GM12878 (cell line): ENCODE data around the gene CCDC88C. TPM values are rescaled to one million over a fixed set of nuclear protein-coding genes. Genes with fewer than 3 reads are reported as not detected.

Experiments
- ATAC-seq: fragments of 200-7000 bp; cut with Tn5 transposase; 3 replicates; pipeline ENCODE4 v1.9.1; 2020; ENCODE audit warnings: mild to moderate bottlenecking, moderate library complexity
- BruUV-seq: library from RNA; stranded (reverse); fragments of 400-500 nt; replicated peaks from 2 replicates; lab custom pipeline; 2021; lab: Mats Ljungman, UMichigan
- CTCF ChIA-PET: fragments of 300-600 bp; sonication (Branson Sonifier 250); formaldehyde crosslinking; extraction: SDS; loops from one replicate; lab custom pipeline; 2021; ENCODE audit warnings: inconsistent platforms; lab: Yijun Ruan, JAX
- POLR2A ChIA-PET: fragments of 350-600 bp; formaldehyde crosslinking; extraction: SDS; loops from one replicate; lab custom pipeline; 2021; ENCODE audit warnings: inconsistent platforms; lab: Charles Lee
- RAD21 ChIA-PET: fragments of 300-600 bp; sonication (Branson Sonifier 250); formaldehyde crosslinking; loops from one replicate; lab custom pipeline; 2023; ENCODE audit warnings: antibody characterized with exemption; ENCODE audit not compliant: unreplicated experiment; lab: Charles Lee
- SMC1A ChIA-PET: fragments of 300-600 bp; sonication (Branson Sonifier 250); formaldehyde crosslinking; loops from one replicate; lab custom pipeline; 2023; ENCODE audit not compliant: unreplicated experiment, uncharacterized antibody; lab: Charles Lee
- DNase-seq: peaks from one replicate; pipeline ENCODE4 v3.0.0-alpha.2; 2011; ENCODE audit warnings: low read depth, low spot score
- FAIRE-seq: peaks from 3 replicates; lab custom pipeline; 2011; peaks lifted over from hg19 to GRCh38; lab: Jason Lieb, UNC
- H2AFZ ChIP-seq: 2 replicates; pipeline ENCODE4 v1.6.0; 2011; ENCODE audit warnings: low read depth, low read length, control low read depth; ENCODE audit not compliant: control insufficient read depth
- H3K27ac ChIP-seq: 2 replicates; pipeline ENCODE4 v1.5.1; 2011; ENCODE audit warnings: control low read depth; ENCODE audit not compliant: control insufficient read depth, insufficient read depth
- H3K27me3 ChIP-seq, 2 experiments: replicated peaks in 1 of 2; 2 replicates each; pipeline versions ENCODE4 v1.6.0 to v1.6.1; 2011; ENCODE audit warnings: low read length in 1 of 2; ENCODE audit not compliant: control insufficient read depth in 2 of 2, insufficient read depth in 2 of 2
- H3K36me3 ChIP-seq, 2 experiments: 2 replicates each; pipeline ENCODE4 v1.5.1; 2011; ENCODE audit warnings: low read length in 1 of 2; ENCODE audit not compliant: control insufficient read depth in 2 of 2, insufficient read depth in 2 of 2
- H3K4me1 ChIP-seq: 2 replicates; pipeline ENCODE4 v1.6.1; 2011; ENCODE audit warnings: mild to moderate bottlenecking, low read length, moderate library complexity, mixed read lengths; ENCODE audit not compliant: control insufficient read depth, insufficient read depth
- H3K4me2 ChIP-seq: 2 replicates; pipeline ENCODE4 v1.6.0; 2011; ENCODE audit warnings: control low read depth; ENCODE audit not compliant: control insufficient read depth, insufficient read depth
- H3K4me3 ChIP-seq: fragments of 200-600 bp; sonication (generic); 2 replicates; pipeline ENCODE4 v1.5.1; 2016
- H3K79me2 ChIP-seq: 2 replicates; pipeline ENCODE4 v1.6.0; 2011; ENCODE audit warnings: low read length; ENCODE audit not compliant: control insufficient read depth, insufficient read depth
- H3K9ac ChIP-seq: 2 replicates; pipeline ENCODE4 v1.8.0; 2011; ENCODE audit warnings: low read length, control low read depth, mixed read lengths; ENCODE audit not compliant: control insufficient read depth, insufficient read depth
- H3K9me3 ChIP-seq: replicated peaks from 3 replicates; pipeline ENCODE4 v1.5.1; 2011; ENCODE audit warnings: mild to moderate bottlenecking, low read length; ENCODE audit not compliant: control insufficient read depth, insufficient read depth
- H4K20me1 ChIP-seq: 2 replicates; pipeline ENCODE4 v1.6.0; 2011; ENCODE audit not compliant: control insufficient read depth, insufficient read depth
- EGR1 ChIP-seq, 2 experiments: IDR thresholded peaks; 1 replicate in 1 of 2; 2 replicates in 1 of 2; pipeline ENCODE4 v1.6.1; 2011 to 2012; ENCODE audit warnings: low read depth in 2 of 2, low read length in 2 of 2, borderline replicate concordance in 1 of 2, mild to moderate bottlenecking in 1 of 2, moderate library complexity in 1 of 2
- LARP7 ChIP-seq: fragments of 450-650 bp; IDR thresholded peaks from 2 replicates; pipeline ENCODE4 v1.6.1; 2017; ENCODE audit warnings: mild to moderate bottlenecking
- NR2C1 ChIP-seq: fragments of 450-650 bp; IDR thresholded peaks from 2 replicates; pipeline ENCODE4 v1.6.1; 2017; ENCODE audit warnings: antibody characterized with exemption, mild to moderate bottlenecking, moderate library complexity
- RAD21 ChIP-seq: IDR thresholded peaks from 2 replicates; pipeline ENCODE4 v1.6.1; 2011; ENCODE audit warnings: mild to moderate bottlenecking, low read depth, low read length, moderate library complexity; ENCODE audit not compliant: insufficient read depth
- SREBF2 ChIP-seq: IDR thresholded peaks from 2 replicates; pipeline ENCODE4 v1.6.1; 2012; ENCODE audit warnings: mild to moderate bottlenecking, low read length
- TAF1 ChIP-seq: IDR thresholded peaks from 2 replicates; pipeline ENCODE4 v1.6.1; 2011; ENCODE audit warnings: mild to moderate bottlenecking, low read depth, low read length, borderline replicate concordance
- USF2 ChIP-seq: IDR thresholded peaks from 2 replicates; pipeline ENCODE4 v1.6.1; 2011; ENCODE audit warnings: low read depth, low read length, improper control_type of control experiment, borderline replicate concordance
- WGBS: methylation state at CpG from one replicate; pipeline ENCODE4 v1.1.6; 2016; ENCODE audit warnings: low lambda C conversion rate; ENCODE audit not compliant: insufficient replicate concordance, insufficient coverage; ENCODE audit errors: missing lambda C conversion rate; 5-methylcytosine and 5-hydroxymethylcytosine counted together
- in situ Hi-C: fragments of 300-500 bp; cut with MboI; formaldehyde crosslinking; loops from 9 replicates; pipeline ENCODE4 v1.14.3; 2018; ENCODE audit warnings: mixed read lengths
- intact Hi-C: fragments of 100-400 bp; cut with micrococcal nuclease; formaldehyde crosslinking; loops from one replicate; pipeline ENCODE4 v1.14.2; 2022; ENCODE audit not compliant: unreplicated experiment
- polyA plus RNA-seq, 11 experiments: library from polyadenylated mRNA; depleted of rRNA in 4 of 11; unstranded in 6 of 11; stranded (reverse) in 5 of 11; fragments of >200 nt; fragmentation: Nextera tagmentation in 4 of 11; fragmentation: Illumina TruSeq in 1 of 11; extraction: Ambion mirVana in 4 of 11; extraction: Trizol in 1 of 11; gene quantifications; 1 replicate in 1 of 11; 2 replicates in 10 of 11; pipeline versions ENCODE4 v1.2.1 to v1.2.3, GENCODE V29; 2011 to 2016; ENCODE audit warnings: inconsistent platforms in 2 of 11, missing spikeins in 2 of 11, low read depth in 1 of 11
- total RNA-seq, 4 experiments: library from RNA; depleted of rRNA in 3 of 4; stranded (reverse); fragments of >200 nt in 3 of 4; fragmentation: Illumina TruSeq in 1 of 4; extraction: Trizol in 1 of 4; gene quantifications; 2 replicates each; pipeline versions ENCODE4 v1.2.1 to v1.2.3, GENCODE V29; 2013 to 2021

CCDC88C gene
- total and polyA plus RNA-seq, 10 of the 15 experiments (the other 5 are each of a cell fraction or from before 2014, with no cell fraction given), result 4.0 to 79.6 (median 36.6) TPM

- peak overlapping the region; percentile 79 for H3K4me2 ChIP-seq
- peaks cover 46 to 50% of the 10 kb centered on the region in 2 experiments for H3K36me3 ChIP-seq
- ChIA-PET RAD21 (interaction anchor here (0.8 to 7.1 kb wide), 22 partner anchors 12 to 674 kb away, joined by 3 to 160 read pairs (median 6); partner anchors contain the start of genes CCDC88C, DGLUCY and PPP4R3A), SMC1A (interaction anchor here (0.9 to 11.1 kb wide), 20 partner anchors 7 to 95 kb away, joined by 3 to 210 read pairs (median 5); partner anchors contain the start of gene CCDC88C), POLR2A (interaction anchor here (0.7 to 1.6 kb wide), 9 partner anchors 26 to 97 kb away, joined by 3 to 11 read pairs (median 6); partner anchors contain the start of gene CCDC88C), CTCF (interaction anchor here (0.6 to 13.6 kb wide), 29 partner anchors 10 to 262 kb away, joined by 3 to 242 read pairs (median 5); partner anchors contain the start of genes CCDC88C and RPS6KA5)
- H3K9me3 ChIP-seq, result no peaks in the 10 kb centered on the region
- BruUV-seq, result no TSS peak
- ATAC-seq (no peak), DNase-seq (no peak), FAIRE-seq (no peak)
- TF ChIP-seq SREBF2, result no peak
- TF ChIP-seq NR2C1, result no peak
- no peak for TF ChIP-seq EGR1 (IDR thresholded peaks at IDR 0.05; ENCODE audit: borderline replicate concordance in 1 of 2, low read depth in 2 of 2, low read length in 2 of 2)
- TF ChIP-seq RAD21, result no peak
- TF ChIP-seq LARP7, result no peak
- no peak for TF ChIP-seq TAF1
- no peak for TF ChIP-seq USF2
- peak overlapping the region; percentile 87 for H3K27ac ChIP-seq
- H3K4me1 ChIP-seq, result peaks cover 45% of the 10 kb centered on the region
- peak overlapping the region; percentile 66 for H3K9ac ChIP-seq
- in situ Hi-C loops (no loop called here), intact Hi-C loops (loop anchor here (1.0 to 10.0 kb wide), 4 partner anchors 26 to 182 kb away; no protein-coding TSS in a partner anchor)
- H3K27me3 ChIP-seq, result no peaks in the 10 kb centered on the region
- H2AFZ ChIP-seq, result no peak overlapping the region
- 47% methylated on average over 6 of the region's 6 CpGs for WGBS
- no peaks in the 10 kb centered on the region for H4K20me1 ChIP-seq
- no peak overlapping the region for H3K4me3 ChIP-seq
- peaks cover 12% of the 10 kb centered on the region for H3K79me2 ChIP-seq
Measured at GRCh38 chr14:91323031-91323430, 94.6 kb downstream of the CCDC88C start.
